D721Med (cell line): Measurements from ENCODE around the gene MIER1.

Source experiments
- DNase-seq: peaks from one replicate; pipeline ENCODE4 v3.0.0; 2011; ENCODE audit warnings: low spot score; ENCODE audit not compliant: insufficient read length
- FAIRE-seq: peaks from 2 replicates; lab custom pipeline; 2011; peaks lifted over from hg19 to GRCh38; lab: Jason Lieb, UNC
- CTCF ChIP-seq: IDR thresholded peaks from 2 replicates; pipeline ENCODE4 v1.5.1; 2012; ENCODE audit warnings: mild to moderate bottlenecking, control low read depth; ENCODE audit not compliant: insufficient read depth; ENCODE audit errors: missing control alignments

Gene MIER1

GRCh38 chr1:67020765-67021164 lies 96.0 kb downstream of the MIER1 start:
- DNase-seq: no peak
- no peak for FAIRE-seq
- no peak for TF ChIP-seq CTCF

GRCh38 chr1:67029472-67029871 lies 104.7 kb downstream of the MIER1 start:
- DNase-seq: no peak
- FAIRE-seq: no peak
- TF ChIP-seq CTCF: no peak

- no peak for TF ChIP-seq CTCF
- no peak for DNase-seq
- FAIRE-seq: no peak
These were observed 106.5 kb downstream of the MIER1 start for GRCh38 chr1:67031121-67031858.

- DNase-seq (no peak), FAIRE-seq (no peak)
- no peak for TF ChIP-seq CTCF
These were observed 107.1 kb downstream of the MIER1 start for GRCh38 chr1:67031859-67032247.
